Suprapubic skin (tissue), 4 donors: ENCODE results near the gene C17orf107. TPM values are rescaled to one million over a fixed set of nuclear protein-coding genes. Genes with fewer than 3 reads are reported as not detected.
A peak's percentile ranks its signal among the peaks of the same experiment; 100 is the strongest.
"Not testable (repeated sequence)": the region's sequence is repeated elsewhere in the genome, so short reads cannot be mapped to it uniquely, and the experiment has no call there.

Experiments
- DNase-seq, 2 donors: peaks; one replicate each; pipeline ENCODE4 v3.0.0-alpha.2; 2019; ENCODE audit warnings: low spot score in 2 of 2
- H3K27ac ChIP-seq: fragments of 200-600 bp; sonication (generic); one replicate; pipeline ENCODE4 v1.5.1; 2019
- H3K27me3 ChIP-seq: fragments of 200-600 bp; sonication (generic); one replicate; pipeline ENCODE4 v1.5.1; 2019
- H3K36me3 ChIP-seq: fragments of 200-600 bp; sonication (generic); one replicate; pipeline ENCODE4 v1.5.1; 2019
- H3K4me1 ChIP-seq: fragments of 200-600 bp; sonication (generic); one replicate; pipeline ENCODE4 v1.5.1; 2019
- H3K4me3 ChIP-seq: fragments of 200-600 bp; sonication (generic); one replicate; pipeline ENCODE4 v1.5.1; 2019; ENCODE audit warnings: mild to moderate bottlenecking
- H3K9me3 ChIP-seq: fragments of 200-600 bp; sonication (generic); one replicate; pipeline ENCODE4 v1.5.1; 2019
- CTCF ChIP-seq, 2 donors: fragments of 200-600 bp in 1 of 2; fragments of 450-650 bp in 1 of 2; sonication (generic) in 1 of 2; IDR thresholded peaks; one replicate each; pipeline ENCODE4 v1.5.1; 2016 to 2019; ENCODE audit warnings: antibody characterized with exemption in 2 of 2, mild to moderate bottlenecking in 1 of 2, moderate library complexity in 1 of 2
- EP300 ChIP-seq: sonication (generic); formaldehyde crosslinking; IDR thresholded peaks from one replicate; pipeline ENCODE4 v1.6.1; 2017; ENCODE audit warnings: antibody characterized with exemption
- POLR2A ChIP-seq, 2 donors: fragments of 450-650 bp; IDR thresholded peaks; one replicate each; pipeline ENCODE4 v1.6.1; 2017; ENCODE audit warnings: antibody characterized with exemption in 2 of 2, mild to moderate bottlenecking in 2 of 2, moderate library complexity in 2 of 2
- POLR2AphosphoS5 ChIP-seq, 3 donors: sonication (generic); formaldehyde crosslinking; IDR thresholded peaks; one replicate each; pipeline ENCODE4 v1.6.1; 2017; ENCODE audit warnings: antibody characterized with exemption in 3 of 3
- WGBS: methylation state at CpG from one replicate; pipeline ENCODE4 v1.1.5; 2018; 5-methylcytosine and 5-hydroxymethylcytosine counted together
- total RNA-seq, 4 donors: library from RNA; depleted of rRNA; stranded (reverse); fragments of >200 nt; gene quantifications; one replicate each; pipeline ENCODE4 v1.1.0, GENCODE V29; 2016

The C17orf107 gene
- total RNA-seq, 4 donors from 2014 or later: 3.7 to 9.8 (median 7.5) TPM

- H3K27ac ChIP-seq: peak within 1 kb of the TSS; percentile 42
- no peaks in the 10 kb centered on the region for H3K36me3 ChIP-seq
- no peaks in the 10 kb centered on the region for H3K9me3 ChIP-seq
- 4% methylated on average over 6 of the region's 10 CpGs for WGBS
- peak; percentile 91 to 93 for DNase-seq
- no peak within 1 kb of the TSS for H3K4me3 ChIP-seq
- H3K27me3 ChIP-seq: no peaks in the 10 kb centered on the region
- TF ChIP-seq CTCF (IDR thresholded peaks at IDR 0.05) (peak; percentile 67 to 74), EP300 (no peak), POLR2A (IDR thresholded peaks at IDR 0.05) (no peak)
- peaks cover 48% of the 10 kb centered on the region for H3K4me1 ChIP-seq
Measured at GRCh38 chr17:4903051-4903818, 3.9 kb downstream of the C17orf107 start, which contains the start of gene CHRNE. Gene CHRNE, minus strand, starts transcription at chr17:4903098. Its CDS starts 35 bp downstream, at chr17:4903063.

GRCh38 chr17:4906642-4907041 is 7.3 kb downstream of the C17orf107 start:
- H3K4me3 ChIP-seq, H3K27me3 ChIP-seq, H3K36me3 ChIP-seq, H3K27ac ChIP-seq, DNase-seq, H3K9me3 ChIP-seq: not testable (repeated sequence)
- peaks cover 39% of the 10 kb centered on the region for H3K4me1 ChIP-seq

DNA sequence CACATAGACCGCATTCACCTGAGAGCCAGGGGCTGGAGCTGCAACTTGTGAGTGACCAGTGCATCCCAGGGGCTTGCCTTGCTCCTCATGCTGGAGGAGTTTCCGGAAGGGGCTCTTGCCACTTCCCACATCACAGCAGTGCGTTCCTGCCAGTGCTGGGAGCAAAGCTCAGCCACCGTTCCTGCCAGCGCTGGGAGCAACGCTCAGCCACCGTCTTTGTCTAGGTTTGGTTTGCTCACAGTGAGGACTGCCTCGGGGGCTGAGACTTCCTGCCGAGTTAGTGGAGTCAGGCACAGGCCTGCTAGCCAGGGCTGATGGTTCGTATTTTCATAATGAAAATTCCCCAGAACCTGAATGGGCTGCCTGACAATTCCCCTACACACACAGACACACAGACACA is 9.0 kb downstream of the C17orf107 start:
- Histone ChIP-seq H3K4me1 (peaks cover 28% of the 10 kb centered on the region), H3K27me3 (no peaks in the 10 kb centered on the region), H3K9me3 (no peaks in the 10 kb centered on the region), H3K4me3 (no peak overlapping the region), H3K36me3 (no peaks in the 10 kb centered on the region), H3K27ac (peak overlapping the region; percentile 91)
- no peak for TF ChIP-seq POLR2A (IDR thresholded peaks at IDR 0.05)
- TF ChIP-seq EP300: no peak
- TF ChIP-seq POLR2AphosphoS5 (IDR thresholded peaks at IDR 0.05): no peak
- no peak for TF ChIP-seq CTCF (IDR thresholded peaks at IDR 0.05)
- WGBS: 38% methylated on average over 7 of the region's 10 CpGs
- DNase-seq: peak in 1 of 2 donors; percentile 73

DNA sequence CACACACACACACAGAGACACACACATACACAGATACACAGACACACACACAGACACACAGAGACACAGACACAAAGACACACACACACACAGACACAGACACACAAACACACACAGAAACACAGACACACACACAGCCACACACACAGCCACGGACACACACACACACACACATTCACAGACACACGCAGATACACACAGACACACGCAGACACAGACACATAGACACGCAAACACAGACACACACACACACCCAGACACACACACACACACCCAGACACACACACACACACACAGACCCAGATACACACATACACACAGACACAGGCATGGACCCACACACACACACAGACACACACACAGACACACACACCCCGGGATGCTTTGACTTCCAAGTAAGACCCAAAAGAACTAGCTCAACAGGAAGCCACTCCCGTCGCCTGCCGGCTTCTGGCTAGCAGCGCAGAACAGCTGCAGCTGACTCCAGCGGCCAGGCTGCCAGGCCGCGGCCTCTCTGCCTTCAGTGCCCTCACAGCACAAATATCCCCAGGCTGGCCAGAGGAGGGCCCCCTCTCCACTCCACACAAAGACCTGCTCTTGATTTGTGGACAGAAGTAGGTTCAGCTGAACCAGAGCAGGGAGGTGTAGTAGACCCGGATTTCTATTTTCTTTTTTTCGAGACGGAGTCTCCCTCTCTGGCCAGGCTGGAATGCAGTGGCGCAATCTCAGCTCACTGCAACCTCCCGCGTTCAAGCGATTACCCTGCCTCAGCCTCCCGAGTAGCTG is 9.6 kb downstream of the C17orf107 start:
- Histone ChIP-seq H3K4me3 (no peak overlapping the region), H3K27me3 (no peaks in the 10 kb centered on the region), H3K9me3 (no peaks in the 10 kb centered on the region), H3K4me1 (peaks cover 22% of the 10 kb centered on the region), H3K27ac (peak overlapping the region; percentile 91), H3K36me3 (no peaks in the 10 kb centered on the region)
- peak; percentile 93 for DNase-seq
- TF ChIP-seq POLR2AphosphoS5 (IDR thresholded peaks at IDR 0.05) (peak in 2 of 3 donors; percentile 37 to 51), CTCF (IDR thresholded peaks at IDR 0.05) (peak; percentile 78 to 80), EP300 (no peak), POLR2A (IDR thresholded peaks at IDR 0.05) (no peak)
- 14% methylated on average over 13 of the region's 20 CpGs for WGBS

GRCh38 chr17:4913994-4914393 is 14.7 kb downstream of the C17orf107 start:
- H3K27me3 ChIP-seq: no peaks in the 10 kb centered on the region
- WGBS: 71% methylated on average over 1 of the region's 1 CpG
- TF ChIP-seq POLR2AphosphoS5 (IDR thresholded peaks at IDR 0.05): no peak
- TF ChIP-seq POLR2A (IDR thresholded peaks at IDR 0.05): no peak
- no peak for TF ChIP-seq CTCF (IDR thresholded peaks at IDR 0.05)
- TF ChIP-seq EP300: no peak
- H3K4me3 ChIP-seq: no peak overlapping the region
- peaks cover 9% of the 10 kb centered on the region for H3K4me1 ChIP-seq
- no peak overlapping the region for H3K27ac ChIP-seq
- H3K36me3 ChIP-seq: no peaks in the 10 kb centered on the region
- no peaks in the 10 kb centered on the region for H3K9me3 ChIP-seq
- DNase-seq: no peak

DNA sequence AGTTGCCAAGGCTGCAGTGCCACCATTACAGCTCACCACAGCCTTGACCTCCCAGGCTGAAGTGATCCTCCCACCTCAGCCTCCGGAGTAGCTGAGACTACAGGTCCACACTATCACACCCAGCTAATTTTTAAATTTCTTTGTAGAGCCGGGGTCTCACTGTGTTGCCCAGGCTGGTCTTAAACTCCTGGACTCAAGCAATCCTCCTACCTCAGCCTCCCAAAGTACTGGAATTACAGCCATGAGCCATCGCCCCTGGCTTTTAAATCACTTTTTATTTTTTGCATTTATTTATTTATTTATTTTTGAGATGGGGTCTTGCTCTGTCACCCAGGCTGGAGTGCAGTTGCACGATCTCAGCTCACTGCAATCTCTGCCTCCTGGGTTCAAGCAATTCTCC is 15.2 kb downstream of the C17orf107 start:
- H3K27me3 ChIP-seq, H3K4me1 ChIP-seq, H3K4me3 ChIP-seq, H3K36me3 ChIP-seq, H3K27ac ChIP-seq, DNase-seq, H3K9me3 ChIP-seq: not testable (repeated sequence)
- WGBS: 96% methylated on average over 4 of the region's 4 CpGs
